ENCODE data around the gene RHOG. TPM values are rescaled to one million over a fixed set of nuclear protein-coding genes. Genes with fewer than 3 reads are reported as not detected.

The RHOG gene
- total and polyA plus RNA-seq, 9 of the 15 experiments (the other 6 are each of a cell fraction or from before 2014, with no cell fraction given) = 22.6 to 162 (median 80.3) TPM

GRCh38 chr11:3831378-3832239 lies 9.2 kb downstream of the RHOG start:
- peaks cover 53 to 58% of the 10 kb centered on the region in 2 experiments for H3K4me1 ChIP-seq (replicated peaks in 1 of 2; ENCODE audit: control insufficient read depth in 2 of 2, insufficient read depth in 2 of 2, low read length in 2 of 2)
- TF ChIP-seq SRSF1 (IDR thresholded peaks at IDR 0.05; ENCODE audit: low read depth, low read length) = no peak
- 0 out of 2 replicates have a peak, but pooled peaks have one; percentile 31 for TF ChIP-seq E2F3 (CRISPR knock-in tag; IDR thresholded peaks at IDR 0.05)
- no peak for TF ChIP-seq BRCA1 (IDR thresholded peaks at IDR 0.05)
- no peak for TF ChIP-seq BRCA1 (CRISPR knock-in tag; IDR thresholded peaks at IDR 0.05)
- TF ChIP-seq SMAD1 (IDR thresholded peaks at IDR 0.05; ENCODE audit: low read depth, low read length, partially characterized antibody) = no peak
- no peak for TF ChIP-seq ZNF512 (tag; IDR thresholded peaks at IDR 0.05)
- no peak for TF ChIP-seq CBFB (CRISPR knock-in tag; IDR thresholded peaks at IDR 0.05)
- TF ChIP-seq, protein P1, sequence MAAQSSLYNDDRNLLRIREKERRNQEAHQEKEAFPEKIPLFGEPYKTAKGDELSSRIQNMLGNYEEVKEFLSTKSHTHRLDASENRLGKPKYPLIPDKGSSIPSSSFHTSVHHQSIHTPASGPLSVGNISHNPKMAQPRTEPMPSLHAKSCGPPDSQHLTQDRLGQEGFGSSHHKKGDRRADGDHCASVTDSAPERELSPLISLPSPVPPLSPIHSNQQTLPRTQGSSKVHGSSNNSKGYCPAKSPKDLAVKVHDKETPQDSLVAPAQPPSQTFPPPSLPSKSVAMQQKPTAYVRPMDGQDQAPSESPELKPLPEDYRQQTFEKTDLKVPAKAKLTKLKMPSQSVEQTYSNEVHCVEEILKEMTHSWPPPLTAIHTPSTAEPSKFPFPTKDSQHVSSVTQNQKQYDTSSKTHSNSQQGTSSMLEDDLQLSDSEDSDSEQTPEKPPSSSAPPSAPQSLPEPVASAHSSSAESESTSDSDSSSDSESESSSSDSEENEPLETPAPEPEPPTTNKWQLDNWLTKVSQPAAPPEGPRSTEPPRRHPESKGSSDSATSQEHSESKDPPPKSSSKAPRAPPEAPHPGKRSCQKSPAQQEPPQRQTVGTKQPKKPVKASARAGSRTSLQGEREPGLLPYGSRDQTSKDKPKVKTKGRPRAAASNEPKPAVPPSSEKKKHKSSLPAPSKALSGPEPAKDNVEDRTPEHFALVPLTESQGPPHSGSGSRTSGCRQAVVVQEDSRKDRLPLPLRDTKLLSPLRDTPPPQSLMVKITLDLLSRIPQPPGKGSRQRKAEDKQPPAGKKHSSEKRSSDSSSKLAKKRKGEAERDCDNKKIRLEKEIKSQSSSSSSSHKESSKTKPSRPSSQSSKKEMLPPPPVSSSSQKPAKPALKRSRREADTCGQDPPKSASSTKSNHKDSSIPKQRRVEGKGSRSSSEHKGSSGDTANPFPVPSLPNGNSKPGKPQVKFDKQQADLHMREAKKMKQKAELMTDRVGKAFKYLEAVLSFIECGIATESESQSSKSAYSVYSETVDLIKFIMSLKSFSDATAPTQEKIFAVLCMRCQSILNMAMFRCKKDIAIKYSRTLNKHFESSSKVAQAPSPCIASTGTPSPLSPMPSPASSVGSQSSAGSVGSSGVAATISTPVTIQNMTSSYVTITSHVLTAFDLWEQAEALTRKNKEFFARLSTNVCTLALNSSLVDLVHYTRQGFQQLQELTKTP (IDR thresholded peaks at IDR 0.05; ENCODE audit: low read depth in 1 of 2, partially characterized antibody in 2 of 2) = no peak
- no peak for TF ChIP-seq FOSL1 (tag; conservative IDR thresholded peaks at IDR 0.05)
- TF ChIP-seq TCF15 (CRISPR knock-in tag; IDR thresholded peaks at IDR 0.05) = no peak
- TF ChIP-seq PML (IDR thresholded peaks at IDR 0.05; ENCODE audit: low read length) = no peak
- peak in 1 of 2 experiments; percentile 58; a peak in 1 of 3 replicates for TF ChIP-seq CBX3 (IDR thresholded peaks at IDR 0.05; ENCODE audit: borderline replicate concordance in 1 of 2, low read length in 2 of 2)
- TF ChIP-seq MECOM (CRISPR knock-in tag; IDR thresholded peaks at IDR 0.05) = peak; percentile 43; the same call in 1 of the 2 replicates

More at GRCh38 chr11:3831378-3832239, 9.2 kb downstream of the RHOG start:
- peak; percentile 51 for ATAC-seq
- Histone ChIP-seq H3K27ac (ENCODE audit: extremely low read depth, low read depth, low read length) (peak overlapping the region; percentile 94), H3K9me1 (ENCODE audit: control insufficient read depth, insufficient read depth, low read length) (no peaks in the 10 kb centered on the region), H3K9me3 (replicated peaks; ENCODE audit: control insufficient read depth, insufficient read depth, low read depth, low read length) (no peaks in the 10 kb centered on the region), H3K79me2 (ENCODE audit: control insufficient read depth, insufficient read depth, low read length) (peaks cover 96% of the 10 kb centered on the region), H3K9ac (ENCODE audit: insufficient read depth in 1 of 2, low read depth in 2 of 2, low read length in 2 of 2) (peak overlapping the region; percentile 39 to 76; a peak in 3 of 4 replicates), H3K27me3 (ENCODE audit: control insufficient read depth in 2 of 2, insufficient read depth in 2 of 2, low read length in 2 of 2) (no peaks in the 10 kb centered on the region), H2AFZ (ENCODE audit: low read depth, low read length) (no peak overlapping the region), H4K20me1 (replicated peaks; ENCODE audit: control insufficient read depth, insufficient read depth, low read length) (no peaks in the 10 kb centered on the region), H3K4me2 (ENCODE audit: insufficient read depth, low read length) (peak overlapping the region; percentile 82), H3K4me3 (no peak overlapping the region), H3K36me3 (ENCODE audit: control insufficient read depth, insufficient read depth, low read length) (peaks cover 86% of the 10 kb centered on the region)
- intact Hi-C loops (cut with micrococcal nuclease) (no loop called here), in situ Hi-C loops (cut with MboI) (no loop called here)
- peak; percentile 74 for FAIRE-seq
- ChIA-PET CTCF (ENCODE audit: low intra/inter-chr PET ratio) (no interaction called here), POLR2A (interaction anchor here (0.6 to 1.7 kb wide), 5 partner anchors 8 to 693 kb away, joined by 3 to 9 read pairs (median 3); partner anchors contain the start of gene RHOG)
- BruUV-seq (replicated peaks) = no TSS peak
- peak in 3 of 4 experiments; percentile 7 to 82 (median 45) for DNase-seq (ENCODE audit: extremely low read depth in 1 of 4, low spot score in 3 of 4)
- 36% methylated on average over 12 of the region's 13 CpGs for WGBS (ENCODE audit: insufficient coverage, low coverage, missing lambda C conversion rate)

Measured in K562 (cell line).